Testis (tissue), 2 donors: Measurements from ENCODE around the gene TAP1.

Experiments
- CTCF ChIP-seq, 3 experiments: fragments of 450-650 bp in 2 of 3; fragments of 200-600 bp in 1 of 3; sonication (generic) in 1 of 3; IDR thresholded peaks; one replicate each; pipeline ENCODE4 v1.5.1; 2016 to 2019; ENCODE audit warnings: antibody characterized with exemption in 3 of 3, mild to moderate bottlenecking in 2 of 3, moderate library complexity in 1 of 3
- POLR2A ChIP-seq: fragments of 450-650 bp; IDR thresholded peaks from one replicate; pipeline ENCODE4 v1.6.1; 2017; ENCODE audit warnings: antibody characterized with exemption, mild to moderate bottlenecking, moderate library complexity

DNA sequence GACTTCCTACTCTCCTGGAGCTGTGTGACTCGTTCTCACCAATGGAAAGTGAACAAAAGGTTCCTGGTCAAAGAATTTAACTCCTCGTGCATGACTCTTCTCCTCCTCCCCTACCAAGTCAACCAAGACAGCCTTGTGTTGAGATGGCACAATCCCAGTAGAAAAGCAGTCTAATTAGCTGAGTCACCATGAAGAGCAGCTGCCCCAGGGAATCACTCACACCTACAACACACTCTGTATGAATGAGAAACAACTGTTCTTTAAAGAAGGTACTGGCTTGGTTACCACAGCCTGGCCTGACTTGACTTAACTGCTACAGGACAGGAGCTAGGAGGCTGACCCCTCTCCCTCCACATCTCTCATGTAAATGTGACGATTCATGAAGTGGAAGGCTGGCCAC is 33.8 kb downstream of the TAP1 start:
- TF ChIP-seq CTCF (IDR thresholded peaks at IDR 0.05) (no peak), POLR2A (no peak)
